Ovary (tissue), 9 donors: ENCODE data around the gene TBCD. TPM values are rescaled to one million over a fixed set of nuclear protein-coding genes. Genes with fewer than 3 reads are reported as not detected.

Experiments used
- DNase-seq, 5 donors: peaks; one replicate each; pipeline ENCODE4 v3.0.0-alpha.2; 2019 to 2020
- H3K27ac ChIP-seq, 2 donors: fragments of 200-600 bp; one replicate each; pipeline versions ENCODE4 v1.5.1 to v1.8.0; 2019 to 2022
- H3K27me3 ChIP-seq: fragments of 200-600 bp; one replicate; pipeline ENCODE4 v1.8.0; 2022
- H3K36me3 ChIP-seq: fragments of 200-600 bp; sonication (generic); one replicate; pipeline ENCODE4 v1.5.1; 2019
- H3K4me1 ChIP-seq: one replicate; pipeline ENCODE4 v1.8.1; 2013; ENCODE audit warnings: mild to moderate bottlenecking, moderate library complexity; ENCODE audit not compliant: insufficient read depth
- H3K4me3 ChIP-seq: fragments of 200-600 bp; sonication (generic); one replicate; pipeline ENCODE4 v1.5.1; 2017
- H3K9me3 ChIP-seq, 2 donors: fragments of 200-600 bp in 1 of 2; sonication (generic) in 1 of 2; one replicate each; pipeline versions ENCODE4 v1.5.1 to v1.8.1; 2013 to 2019; ENCODE audit warnings: mild to moderate bottlenecking in 1 of 2, moderate library complexity in 1 of 2
- EP300 ChIP-seq: sonication (generic); formaldehyde crosslinking; IDR thresholded peaks from one replicate; pipeline ENCODE4 v1.6.1; 2017; ENCODE audit warnings: antibody characterized with exemption
- POLR2A ChIP-seq: fragments of 450-650 bp; IDR thresholded peaks from one replicate; pipeline ENCODE4 v1.6.1; 2017; ENCODE audit warnings: antibody characterized with exemption, mild to moderate bottlenecking, moderate library complexity
- WGBS, 3 donors: extraction: QIAGEN DNeasy Blood & Tissue Kit in 1 of 3; methylation state at CpG; one replicate each; pipeline versions ENCODE4 v1.1.5 to v1.1.7; 2013 to 2017; 5-methylcytosine and 5-hydroxymethylcytosine counted together
- intact Hi-C, 4 donors: fragments of 100-400 bp; cut with DNase I; formaldehyde crosslinking; loops; one replicate each; pipeline versions ENCODE4 v1.11.0 to v1.15.1; 2022 to 2023
- polyA plus RNA-seq, 2 donors: library from polyadenylated mRNA; stranded (reverse); fragments of 200-250 nt in 1 of 2; fragments of 350-450 nt in 1 of 2; fragmentation: Illumina TruSeq in 1 of 2; extraction: RNeasy Lipid Tissue Mini Kit (QIAGEN cat#74804) in 1 of 2; gene quantifications; one replicate each; pipeline ENCODE4 v1.2.3, GENCODE V29; 2013 to 2014
- total RNA-seq, 7 donors: library from RNA; depleted of rRNA in 2 of 7; stranded (reverse); fragments of >200 nt in 2 of 7; fragmentation: NEBNext Ultra II Directional in 3 of 7; extraction: Animal tissue kit (Norgen Biotek cat#: 25700) in 3 of 7; gene quantifications; one replicate each; pipeline versions ENCODE4 v1.1.0 to v1.2.4, GENCODE V29; 2016 to 2023
- TF ChIP-seq, protein P1 (sequence below), 3 donors: fragments of 450-650 bp in 2 of 3; fragments of 200-600 bp in 1 of 3; IDR thresholded peaks; one replicate each; pipeline versions ENCODE4 v1.5.1 to v1.8.0; 2016 to 2022; ENCODE audit warnings: antibody characterized with exemption in 3 of 3, mild to moderate bottlenecking in 1 of 3
- donor health status: DM: no; HTN: no; CAD: no; lungs with moderate emphysema.
- donor health status: DM: no; HTN: no; CAD: no.
- donor health status: Bipolar disorder and iron deficiency.
- donor health status: DM: yes; HTN: yes; CAD: no.
- donor health status: DM: no; HTN: no; CAD: no.
- donor health status: DM: yes; HTN: yes; CAD: no.

The TBCD gene
- total and polyA plus RNA-seq, 9 donors: 29.2 to 88.3 (median 59.2) TPM

DNA sequence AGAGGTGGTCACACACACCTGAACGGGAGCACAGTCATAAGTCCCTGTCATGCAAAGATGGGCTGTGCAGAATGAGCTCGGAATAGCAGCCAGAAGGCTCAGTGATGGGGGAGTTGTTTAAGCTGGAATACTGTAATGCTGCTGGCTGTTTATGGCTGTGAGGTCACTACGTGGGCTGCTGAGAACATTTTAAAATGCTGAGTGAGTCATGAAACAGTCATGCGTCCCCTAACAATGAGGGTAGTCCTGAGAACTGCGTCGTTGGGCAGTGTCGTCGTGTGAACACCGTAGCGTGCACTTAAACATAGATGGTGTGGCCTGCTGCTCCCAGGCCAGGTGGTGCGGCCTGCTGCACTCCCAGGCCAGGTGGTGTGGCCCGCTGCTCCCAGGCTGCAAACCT, 39.7 kb downstream of the TBCD start:
- no peaks in the 10 kb centered on the region for H3K4me1 ChIP-seq
- intact Hi-C loops: no loop called here
- H3K27ac ChIP-seq: no peak overlapping the region
- 59 to 64% (median 60%) methylated on average over 12 of the region's 12 CpGs for WGBS, 3 donors
- no peak for TF ChIP-seq EP300
- TF ChIP-seq POLR2A: no peak
- TF ChIP-seq, protein P1, sequence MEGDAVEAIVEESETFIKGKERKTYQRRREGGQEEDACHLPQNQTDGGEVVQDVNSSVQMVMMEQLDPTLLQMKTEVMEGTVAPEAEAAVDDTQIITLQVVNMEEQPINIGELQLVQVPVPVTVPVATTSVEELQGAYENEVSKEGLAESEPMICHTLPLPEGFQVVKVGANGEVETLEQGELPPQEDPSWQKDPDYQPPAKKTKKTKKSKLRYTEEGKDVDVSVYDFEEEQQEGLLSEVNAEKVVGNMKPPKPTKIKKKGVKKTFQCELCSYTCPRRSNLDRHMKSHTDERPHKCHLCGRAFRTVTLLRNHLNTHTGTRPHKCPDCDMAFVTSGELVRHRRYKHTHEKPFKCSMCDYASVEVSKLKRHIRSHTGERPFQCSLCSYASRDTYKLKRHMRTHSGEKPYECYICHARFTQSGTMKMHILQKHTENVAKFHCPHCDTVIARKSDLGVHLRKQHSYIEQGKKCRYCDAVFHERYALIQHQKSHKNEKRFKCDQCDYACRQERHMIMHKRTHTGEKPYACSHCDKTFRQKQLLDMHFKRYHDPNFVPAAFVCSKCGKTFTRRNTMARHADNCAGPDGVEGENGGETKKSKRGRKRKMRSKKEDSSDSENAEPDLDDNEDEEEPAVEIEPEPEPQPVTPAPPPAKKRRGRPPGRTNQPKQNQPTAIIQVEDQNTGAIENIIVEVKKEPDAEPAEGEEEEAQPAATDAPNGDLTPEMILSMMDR (IDR thresholded peaks at IDR 0.05): no peak
- no peaks in the 10 kb centered on the region for H3K27me3 ChIP-seq
- H3K9me3 ChIP-seq: no peaks in the 10 kb centered on the region
- DNase-seq: no peak
- no peak overlapping the region for H3K4me3 ChIP-seq
- H3K36me3 ChIP-seq: no peaks in the 10 kb centered on the region

GRCh38 chr17:82793974-82794630, 42.2 kb downstream of the TBCD start:
- H3K4me3 ChIP-seq: no peak overlapping the region
- no peak for DNase-seq
- no peak overlapping the region for H3K27ac ChIP-seq
- H3K9me3 ChIP-seq: no peaks in the 10 kb centered on the region
- no peaks in the 10 kb centered on the region for H3K4me1 ChIP-seq
- intact Hi-C loops: no loop called here
- no peaks in the 10 kb centered on the region for H3K27me3 ChIP-seq
- no peaks in the 10 kb centered on the region for H3K36me3 ChIP-seq
- TF ChIP-seq POLR2A (no peak), EP300 (no peak)
- TF ChIP-seq, protein P1 (IDR thresholded peaks at IDR 0.05): no peak
- WGBS, 3 donors: 60 to 73% (median 65%) methylated on average over 12 to 15 of the region's 15 CpGs

DNA sequence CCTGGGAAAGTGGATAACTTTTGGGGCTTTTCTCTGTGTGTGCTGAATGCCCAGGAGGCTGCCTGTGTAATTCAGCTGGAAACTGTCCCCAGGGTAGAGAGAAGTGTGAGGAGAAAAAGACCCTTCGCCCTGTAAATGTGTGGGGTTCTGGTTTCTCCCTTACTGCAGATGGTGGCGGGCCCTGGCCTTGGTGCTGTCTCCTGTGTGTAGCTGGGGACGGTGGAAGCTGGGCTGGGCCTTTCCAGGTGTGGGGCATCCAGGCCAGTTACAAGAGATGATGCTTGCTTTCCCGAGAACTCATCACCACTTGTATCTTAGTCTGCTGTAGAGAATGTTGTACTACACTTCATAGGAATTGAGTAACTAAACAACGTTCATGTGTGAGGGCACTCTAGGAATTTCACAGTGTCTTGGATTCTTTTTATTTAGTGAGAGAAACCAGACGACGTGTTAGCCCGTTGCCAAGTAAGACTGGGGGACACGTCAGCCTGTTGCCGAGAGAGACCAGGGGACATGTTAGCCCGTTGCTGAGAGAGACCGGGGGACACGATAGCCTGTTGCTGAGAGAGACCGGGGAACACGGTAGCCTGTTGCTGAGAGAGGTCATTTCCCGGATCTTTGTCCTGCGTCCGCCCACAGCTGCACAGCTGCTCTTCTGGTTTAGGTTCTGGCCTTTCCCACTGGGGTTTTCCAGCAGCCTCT, 43.1 kb downstream of the TBCD start:
- TF ChIP-seq, protein P1 (IDR thresholded peaks at IDR 0.05): no peak
- TF ChIP-seq POLR2A: no peak
- no peak for TF ChIP-seq EP300
- Histone ChIP-seq H3K27ac (no peak overlapping the region), H3K27me3 (no peaks in the 10 kb centered on the region), H3K9me3 (no peaks in the 10 kb centered on the region), H3K4me3 (no peak overlapping the region), H3K36me3 (no peaks in the 10 kb centered on the region), H3K4me1 (no peaks in the 10 kb centered on the region)
- WGBS, 3 donors: 66 to 73% (median 68%) methylated on average over 18 of the region's 18 CpGs
- no peak for DNase-seq
- intact Hi-C loops: no loop called here

GRCh38 chr17:82795615-82796014, 43.8 kb downstream of the TBCD start:
- no peaks in the 10 kb centered on the region for H3K36me3 ChIP-seq
- TF ChIP-seq, protein P1 (IDR thresholded peaks at IDR 0.05): no peak
- TF ChIP-seq POLR2A (no peak), EP300 (no peak)
- no peaks in the 10 kb centered on the region for H3K9me3 ChIP-seq
- H3K27me3 ChIP-seq: no peaks in the 10 kb centered on the region
- no peaks in the 10 kb centered on the region for H3K4me1 ChIP-seq
- no peak for DNase-seq
- intact Hi-C loops: no loop called here
- WGBS, 3 donors: 91 to 96% (median 93%) methylated on average over 14 of the region's 14 CpGs
- H3K27ac ChIP-seq: no peak overlapping the region
- no peak overlapping the region for H3K4me3 ChIP-seq
